H1 (cell line): Measurements from ENCODE around the gene PELO. TPM values are rescaled to one million over a fixed set of nuclear protein-coding genes. Genes with fewer than 3 reads are reported as not detected.

ENCODE experiments used
- CTCF ChIA-PET: fragments of 300-600 bp; sonication (Branson Sonifier 250); formaldehyde crosslinking; loops from one replicate; lab custom pipeline; 2021; ENCODE audit not compliant: partially characterized antibody; lab: Charles Lee
- POLR2A ChIA-PET: fragments of 300-600 bp; sonication (Branson Sonifier 250); formaldehyde crosslinking; loops from one replicate; lab custom pipeline; 2021; ENCODE audit warnings: inconsistent platforms; ENCODE audit not compliant: partially characterized antibody; lab: Charles Lee
- DNase-seq, 2 experiments: peaks; one replicate each; pipeline versions ENCODE4 v3.0.0 to v3.0.0-alpha.2; 2010 to 2022; ENCODE audit warnings: low spot score in 2 of 2, low read depth in 1 of 2, mixed read lengths in 1 of 2
- FAIRE-seq: peaks from 2 replicates; lab custom pipeline; 2011; peaks lifted over from hg19 to GRCh38; lab: Jason Lieb, UNC
- H2AFZ ChIP-seq: 2 replicates; pipeline ENCODE4 v1.8.1; 2012; ENCODE audit warnings: low read length, inconsistent platforms
- H2AK5ac ChIP-seq: 2 replicates; pipeline ENCODE4 v1.6.1; 2013; ENCODE audit warnings: low read depth, low read length
- H2BK120ac ChIP-seq: replicated peaks from 2 replicates; pipeline ENCODE3; 2013; ENCODE audit warnings: low read depth, low read length, inconsistent platforms
- H2BK12ac ChIP-seq: 2 replicates; pipeline ENCODE4 v1.6.1; 2013; ENCODE audit warnings: low read depth, low read length
- H2BK15ac ChIP-seq: 2 replicates; pipeline ENCODE4 v1.6.1; 2013; ENCODE audit warnings: low read length
- H2BK20ac ChIP-seq: 2 replicates; pipeline ENCODE4 v1.6.1; 2013; ENCODE audit warnings: low read length
- H2BK5ac ChIP-seq: 2 replicates; pipeline ENCODE4 v1.6.1; 2013; ENCODE audit warnings: low read depth, low read length
- H3K14ac ChIP-seq: 2 replicates; pipeline ENCODE4 v1.6.1; 2013; ENCODE audit warnings: inconsistent platforms; ENCODE audit not compliant: insufficient read length
- H3K18ac ChIP-seq: 2 replicates; pipeline ENCODE4 v1.6.1; 2013; ENCODE audit warnings: low read length; ENCODE audit errors: extremely low read depth
- H3K23ac ChIP-seq: 2 replicates; pipeline ENCODE4 v1.6.1; 2013; ENCODE audit warnings: inconsistent platforms; ENCODE audit not compliant: insufficient read length
- H3K23me2 ChIP-seq: 2 replicates; pipeline ENCODE4 v1.6.1; 2013; ENCODE audit warnings: low read depth, low read length
- H3K27ac ChIP-seq: 2 replicates; pipeline ENCODE4 v1.6.1; 2011; ENCODE audit warnings: low read depth, low read length, inconsistent platforms
- H3K27me3 ChIP-seq, 4 experiments: replicated peaks in 1 of 4; 1 replicate in 1 of 4; 2 replicates in 3 of 4; pipeline versions ENCODE4 v1.6.1 to v1.8.1; 2011 to 2013; ENCODE audit warnings: low read length in 3 of 4, mild to moderate bottlenecking in 3 of 4, inconsistent platforms in 2 of 4, mixed read lengths in 2 of 4, moderate library complexity in 1 of 4; ENCODE audit not compliant: control insufficient read depth in 3 of 4, insufficient read depth in 3 of 4; ENCODE audit errors: extremely low read depth in 1 of 4
- H3K36me3 ChIP-seq, 4 experiments: 2 replicates each; pipeline versions ENCODE4 v1.6.1 to v1.8.1; 2011 to 2013; ENCODE audit warnings: mild to moderate bottlenecking in 4 of 4, low read length in 3 of 4, moderate library complexity in 2 of 4, control low read depth in 1 of 4, inconsistent platforms in 1 of 4; ENCODE audit not compliant: insufficient read depth in 4 of 4, control insufficient read depth in 2 of 4
- H3K4ac ChIP-seq: replicated peaks from 2 replicates; pipeline ENCODE3; 2013; ENCODE audit warnings: low read length, low read depth, mixed read lengths, inconsistent platforms; ENCODE audit not compliant: insufficient read length
- H3K4me1 ChIP-seq, 4 experiments: replicated peaks in 1 of 4; 1 replicate in 1 of 4; 2 replicates in 3 of 4; pipeline versions ENCODE4 v1.6.1 to v1.8.1; 2011 to 2013; ENCODE audit warnings: low read length in 3 of 4, inconsistent platforms in 2 of 4, mixed read lengths in 1 of 4; ENCODE audit not compliant: insufficient read depth in 4 of 4, control insufficient read depth in 3 of 4
- H3K4me2 ChIP-seq, 2 experiments: 2 replicates each; pipeline versions ENCODE4 v1.6.1 to v1.8.1; 2011 to 2013; ENCODE audit warnings: low read depth in 2 of 2, low read length in 2 of 2, control low read depth in 1 of 2, inconsistent platforms in 1 of 2, mild to moderate bottlenecking in 1 of 2; ENCODE audit not compliant: insufficient read depth in 1 of 2
- H3K4me3 ChIP-seq, 4 experiments: fragments of 200-600, 300-600 bp in 1 of 4; sonication (generic), shearing (Covaris generic), sonication (Bioruptor Twin) in 1 of 4; 2 replicates each; pipeline versions ENCODE4 v1.5.1 to v1.8.1; 2011 to 2016; ENCODE audit warnings: low read length in 4 of 4, low read depth in 3 of 4, control low read depth in 2 of 4, inconsistent platforms in 2 of 4, mild to moderate bottlenecking in 2 of 4, mixed read lengths in 1 of 4, moderate library complexity in 1 of 4; ENCODE audit not compliant: insufficient read depth in 2 of 4; ENCODE audit errors: extremely low read depth in 1 of 4
- H3K56ac ChIP-seq: replicated peaks from 2 replicates; pipeline ENCODE3; 2013; ENCODE audit warnings: low read depth, mild to moderate bottlenecking, mixed read lengths, low read length, inconsistent platforms; ENCODE audit not compliant: insufficient read length
- H3K79me1 ChIP-seq: 2 replicates; pipeline ENCODE4 v1.6.1; 2013; ENCODE audit warnings: low read depth, low read length, control low read depth
- H3K79me2 ChIP-seq, 2 experiments: 2 replicates each; pipeline versions ENCODE4 v1.6.1 to v1.8.1; 2012 to 2013; ENCODE audit warnings: low read length in 2 of 2, mild to moderate bottlenecking in 2 of 2, inconsistent platforms in 1 of 2; ENCODE audit not compliant: insufficient read depth in 2 of 2, control insufficient read depth in 1 of 2
- H3K9ac ChIP-seq, 4 experiments: replicated peaks in 1 of 4; 1 replicate in 1 of 4; 2 replicates in 3 of 4; pipeline versions ENCODE4 v1.6.1 to v1.8.1; 2011 to 2013; ENCODE audit warnings: low read depth in 3 of 4, low read length in 3 of 4, control low read depth in 2 of 4, mild to moderate bottlenecking in 2 of 4, moderate library complexity in 2 of 4, inconsistent platforms in 1 of 4; ENCODE audit errors: extremely low read depth in 1 of 4
- H3K9me3 ChIP-seq, 2 experiments: 2 replicates each; pipeline versions ENCODE4 v1.6.1 to v1.8.1; 2012 to 2013; ENCODE audit warnings: mild to moderate bottlenecking in 2 of 2, moderate library complexity in 2 of 2, control low read depth in 1 of 2, inconsistent platforms in 1 of 2, low read depth in 1 of 2, low read length in 1 of 2, mixed read lengths in 1 of 2; ENCODE audit not compliant: insufficient read depth in 2 of 2
- H4K20me1 ChIP-seq, 2 experiments: replicated peaks in 1 of 2; 2 replicates each; pipeline versions ENCODE3 to v1.8.1; 2011 to 2013; ENCODE audit warnings: inconsistent platforms in 2 of 2, low read length in 2 of 2, mild to moderate bottlenecking in 1 of 2; ENCODE audit not compliant: insufficient read depth in 2 of 2, control insufficient read depth in 1 of 2
- H4K5ac ChIP-seq: 2 replicates; pipeline ENCODE4 v1.6.1; 2013; ENCODE audit warnings: low read length, low read depth, mixed read lengths, inconsistent platforms; ENCODE audit not compliant: insufficient read length
- H4K8ac ChIP-seq: 2 replicates; pipeline ENCODE4 v1.8.0; 2013; ENCODE audit warnings: mild to moderate bottlenecking, moderate library complexity, low read length, inconsistent platforms; ENCODE audit not compliant: insufficient read depth; ENCODE audit errors: extremely low read depth
- H4K91ac ChIP-seq: replicated peaks from 2 replicates; pipeline ENCODE3; 2013; ENCODE audit warnings: low read length, mixed read lengths, inconsistent platforms; ENCODE audit not compliant: insufficient read length
- GTF2F1 ChIP-seq: IDR thresholded peaks from 2 replicates; pipeline ENCODE4 v1.6.1; 2012; ENCODE audit warnings: low read depth, low read length, improper control_type of control experiment, borderline replicate concordance
- PHF8 ChIP-seq: fragments of 200-600 bp; sonication (generic); conservative IDR thresholded peaks from 2 replicates; pipeline ENCODE4 v1.7.1; 2012; ENCODE audit warnings: low read depth, mild to moderate bottlenecking, inconsistent platforms, low read length, moderate library complexity
- SIN3A ChIP-seq, 2 experiments: IDR thresholded peaks in 1 of 2; conservative IDR thresholded peaks in 1 of 2; 2 replicates each; pipeline ENCODE4 v1.6.1; 2011 to 2012; ENCODE audit warnings: low read length in 2 of 2, improper control_type of control experiment in 1 of 2, low read depth in 1 of 2, mild to moderate bottlenecking in 1 of 2
- TBP ChIP-seq: IDR thresholded peaks from 2 replicates; pipeline ENCODE4 v1.6.1; 2011; ENCODE audit warnings: low read depth, low read length, improper control_type of control experiment
- YY1 ChIP-seq: IDR thresholded peaks from 2 replicates; pipeline ENCODE4 v1.6.1; 2011; ENCODE audit warnings: low read depth, mild to moderate bottlenecking, low read length
- WGBS, 2 experiments: shearing (Covaris generic) in 1 of 2; methylation state at CpG; one replicate each; pipeline versions ENCODE4 v1.1.6 to v1.1.7; 2013 to 2015; ENCODE audit warnings: low lambda C conversion rate in 2 of 2, mixed read lengths in 2 of 2, inconsistent platforms in 1 of 2, low coverage in 1 of 2, missing lambda C conversion rate in 1 of 2; ENCODE audit not compliant: insufficient replicate concordance in 2 of 2, insufficient coverage in 1 of 2, insufficient read length in 1 of 2; ENCODE audit errors: extremely low coverage in 1 of 2, missing lambda C conversion rate in 1 of 2; 5-methylcytosine and 5-hydroxymethylcytosine counted together
- polyA plus RNA-seq, 7 experiments: library from polyadenylated mRNA; depleted of rRNA in 3 of 7; stranded (reverse) in 5 of 7; unstranded in 2 of 7; fragments of >200 nt in 5 of 7; fragments of 200-250 nt in 2 of 7; gene quantifications; 1 replicate in 5 of 7; 2 replicates in 1 of 7; 4 replicates in 1 of 7; pipeline versions ENCODE4 v1.2.1 to v1.2.3, GENCODE V29; 2011 to 2013; ENCODE audit warnings: missing spikeins in 2 of 7, mixed read lengths in 2 of 7
- total RNA-seq: library from RNA; stranded (reverse); fragmentation: NEBNext Ultra II Directional; extraction: Animal tissue kit (Norgen Biotek cat#: 25700); gene quantifications from 2 replicates; pipeline ENCODE4 v1.2.1, GENCODE V29; 2021
- TF ChIP-seq, protein P1 (sequence below), 3 experiments: IDR thresholded peaks; 1 replicate in 2 of 3; 2 replicates in 1 of 3; pipeline versions ENCODE4 v1.5.1 to v1.6.1; 2011; ENCODE audit warnings: low read length in 3 of 3, mild to moderate bottlenecking in 3 of 3, inconsistent platforms in 2 of 3, low read depth in 1 of 3, moderate library complexity in 1 of 3; ENCODE audit not compliant: insufficient read depth in 1 of 3; ENCODE audit errors: control extremely low read depth in 1 of 3
- TF ChIP-seq, protein P2 (sequence below): IDR thresholded peaks from 2 replicates; pipeline ENCODE4 v1.6.1; 2011; ENCODE audit warnings: low read length, improper control_type of control experiment

The PELO gene
- total and polyA plus RNA-seq, 2 of the 8 experiments (the other 6 are each of a cell fraction or from before 2014, with no cell fraction given), result 10.8 to 18.5 TPM

GRCh38 chr5:52767217-52767743 is 20.4 kb upstream of the PELO start:
- Histone ChIP-seq H3K4me2 (no peak overlapping the region), H4K20me1 (no peaks in the 10 kb centered on the region), H3K79me2 (no peaks in the 10 kb centered on the region), H3K14ac (no peak overlapping the region), H2BK5ac (no peak overlapping the region), H3K18ac (no peak overlapping the region), H3K36me3 (no peaks in the 10 kb centered on the region), H3K27ac (no peak overlapping the region), H2BK20ac (no peak overlapping the region), H3K9ac (no peak overlapping the region), H3K23ac (no peak overlapping the region), H4K8ac (no peak overlapping the region), H4K91ac (no peak overlapping the region), H2AFZ (no peak overlapping the region), H2BK15ac (no peak overlapping the region), H3K79me1 (no peaks in the 10 kb centered on the region), H4K5ac (no peak overlapping the region), H2AK5ac (no peak overlapping the region), H3K27me3 (no peaks in the 10 kb centered on the region), H3K9me3 (no peaks in the 10 kb centered on the region), H2BK120ac (no peak overlapping the region), H3K4ac (no peak overlapping the region), H3K4me1 (no peaks in the 10 kb centered on the region), H3K23me2 (no peaks in the 10 kb centered on the region), H3K4me3 (no peak overlapping the region), H2BK12ac (no peak overlapping the region), H3K56ac (no peak overlapping the region)
- FAIRE-seq (no peak), DNase-seq (no peak)
- 91% methylated on average over 2 of the region's 2 CpGs; no CpG with 5 or more reads in 1 of the 2 experiments for WGBS, 2 experiments
- ChIA-PET POLR2A (no interaction called here), CTCF (no interaction called here)
- no peak for TF ChIP-seq YY1
- TF ChIP-seq, protein P1, sequence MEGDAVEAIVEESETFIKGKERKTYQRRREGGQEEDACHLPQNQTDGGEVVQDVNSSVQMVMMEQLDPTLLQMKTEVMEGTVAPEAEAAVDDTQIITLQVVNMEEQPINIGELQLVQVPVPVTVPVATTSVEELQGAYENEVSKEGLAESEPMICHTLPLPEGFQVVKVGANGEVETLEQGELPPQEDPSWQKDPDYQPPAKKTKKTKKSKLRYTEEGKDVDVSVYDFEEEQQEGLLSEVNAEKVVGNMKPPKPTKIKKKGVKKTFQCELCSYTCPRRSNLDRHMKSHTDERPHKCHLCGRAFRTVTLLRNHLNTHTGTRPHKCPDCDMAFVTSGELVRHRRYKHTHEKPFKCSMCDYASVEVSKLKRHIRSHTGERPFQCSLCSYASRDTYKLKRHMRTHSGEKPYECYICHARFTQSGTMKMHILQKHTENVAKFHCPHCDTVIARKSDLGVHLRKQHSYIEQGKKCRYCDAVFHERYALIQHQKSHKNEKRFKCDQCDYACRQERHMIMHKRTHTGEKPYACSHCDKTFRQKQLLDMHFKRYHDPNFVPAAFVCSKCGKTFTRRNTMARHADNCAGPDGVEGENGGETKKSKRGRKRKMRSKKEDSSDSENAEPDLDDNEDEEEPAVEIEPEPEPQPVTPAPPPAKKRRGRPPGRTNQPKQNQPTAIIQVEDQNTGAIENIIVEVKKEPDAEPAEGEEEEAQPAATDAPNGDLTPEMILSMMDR (IDR thresholded peaks at IDR 0.05; ENCODE audit: control extremely low read depth in 1 of 3, insufficient read depth in 1 of 3, low read depth in 1 of 3, low read length in 3 of 3), result no peak
- TF ChIP-seq GTF2F1, result no peak
- TF ChIP-seq SIN3A (conservative IDR thresholded peaks at IDR 0.05 in 1 of 2, IDR thresholded peaks at IDR 0.05 in 1 of 2; ENCODE audit: low read depth in 1 of 2, low read length in 2 of 2), result no peak
- TF ChIP-seq, protein P2, sequence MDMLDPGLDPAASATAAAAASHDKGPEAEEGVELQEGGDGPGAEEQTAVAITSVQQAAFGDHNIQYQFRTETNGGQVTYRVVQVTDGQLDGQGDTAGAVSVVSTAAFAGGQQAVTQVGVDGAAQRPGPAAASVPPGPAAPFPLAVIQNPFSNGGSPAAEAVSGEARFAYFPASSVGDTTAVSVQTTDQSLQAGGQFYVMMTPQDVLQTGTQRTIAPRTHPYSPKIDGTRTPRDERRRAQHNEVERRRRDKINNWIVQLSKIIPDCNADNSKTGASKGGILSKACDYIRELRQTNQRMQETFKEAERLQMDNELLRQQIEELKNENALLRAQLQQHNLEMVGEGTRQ, result no peak
- TF ChIP-seq TBP, result no peak
- no peak for TF ChIP-seq PHF8
